H1 (cell line): Measurements from ENCODE around the gene B3GALT6. TPM values are rescaled to one million over a fixed set of nuclear protein-coding genes. Genes with fewer than 3 reads are reported as not detected.

ENCODE experiments used
- CTCF ChIA-PET: fragments of 300-600 bp; sonication (Branson Sonifier 250); formaldehyde crosslinking; loops from one replicate; lab custom pipeline; 2021; ENCODE audit not compliant: partially characterized antibody; lab: Charles Lee
- POLR2A ChIA-PET: fragments of 300-600 bp; sonication (Branson Sonifier 250); formaldehyde crosslinking; loops from one replicate; lab custom pipeline; 2021; ENCODE audit warnings: inconsistent platforms; ENCODE audit not compliant: partially characterized antibody; lab: Charles Lee
- DNase-seq, 2 experiments: peaks; one replicate each; pipeline versions ENCODE4 v3.0.0 to v3.0.0-alpha.2; 2010 to 2022; ENCODE audit warnings: low spot score in 2 of 2, low read depth in 1 of 2, mixed read lengths in 1 of 2
- FAIRE-seq: peaks from 2 replicates; lab custom pipeline; 2011; peaks lifted over from hg19 to GRCh38; lab: Jason Lieb, UNC
- H2AFZ ChIP-seq: 2 replicates; pipeline ENCODE4 v1.8.1; 2012; ENCODE audit warnings: low read length, inconsistent platforms
- H2AK5ac ChIP-seq: 2 replicates; pipeline ENCODE4 v1.6.1; 2013; ENCODE audit warnings: low read depth, low read length
- H2BK120ac ChIP-seq: replicated peaks from 2 replicates; pipeline ENCODE3; 2013; ENCODE audit warnings: low read depth, low read length, inconsistent platforms
- H2BK12ac ChIP-seq: 2 replicates; pipeline ENCODE4 v1.6.1; 2013; ENCODE audit warnings: low read depth, low read length
- H2BK15ac ChIP-seq: 2 replicates; pipeline ENCODE4 v1.6.1; 2013; ENCODE audit warnings: low read length
- H2BK20ac ChIP-seq: 2 replicates; pipeline ENCODE4 v1.6.1; 2013; ENCODE audit warnings: low read length
- H2BK5ac ChIP-seq: 2 replicates; pipeline ENCODE4 v1.6.1; 2013; ENCODE audit warnings: low read depth, low read length
- H3K14ac ChIP-seq: 2 replicates; pipeline ENCODE4 v1.6.1; 2013; ENCODE audit warnings: inconsistent platforms; ENCODE audit not compliant: insufficient read length
- H3K18ac ChIP-seq: 2 replicates; pipeline ENCODE4 v1.6.1; 2013; ENCODE audit warnings: low read length; ENCODE audit errors: extremely low read depth
- H3K23ac ChIP-seq: 2 replicates; pipeline ENCODE4 v1.6.1; 2013; ENCODE audit warnings: inconsistent platforms; ENCODE audit not compliant: insufficient read length
- H3K23me2 ChIP-seq: 2 replicates; pipeline ENCODE4 v1.6.1; 2013; ENCODE audit warnings: low read depth, low read length
- H3K27ac ChIP-seq: 2 replicates; pipeline ENCODE4 v1.6.1; 2011; ENCODE audit warnings: low read depth, low read length, inconsistent platforms
- H3K27me3 ChIP-seq, 4 experiments: replicated peaks in 1 of 4; 1 replicate in 1 of 4; 2 replicates in 3 of 4; pipeline versions ENCODE4 v1.6.1 to v1.8.1; 2011 to 2013; ENCODE audit warnings: low read length in 3 of 4, mild to moderate bottlenecking in 3 of 4, inconsistent platforms in 2 of 4, mixed read lengths in 2 of 4, moderate library complexity in 1 of 4; ENCODE audit not compliant: control insufficient read depth in 3 of 4, insufficient read depth in 3 of 4; ENCODE audit errors: extremely low read depth in 1 of 4
- H3K36me3 ChIP-seq, 4 experiments: 2 replicates each; pipeline versions ENCODE4 v1.6.1 to v1.8.1; 2011 to 2013; ENCODE audit warnings: mild to moderate bottlenecking in 4 of 4, low read length in 3 of 4, moderate library complexity in 2 of 4, control low read depth in 1 of 4, inconsistent platforms in 1 of 4; ENCODE audit not compliant: insufficient read depth in 4 of 4, control insufficient read depth in 2 of 4
- H3K4ac ChIP-seq: replicated peaks from 2 replicates; pipeline ENCODE3; 2013; ENCODE audit warnings: low read length, low read depth, mixed read lengths, inconsistent platforms; ENCODE audit not compliant: insufficient read length
- H3K4me1 ChIP-seq, 4 experiments: replicated peaks in 1 of 4; 1 replicate in 1 of 4; 2 replicates in 3 of 4; pipeline versions ENCODE4 v1.6.1 to v1.8.1; 2011 to 2013; ENCODE audit warnings: low read length in 3 of 4, inconsistent platforms in 2 of 4, mixed read lengths in 1 of 4; ENCODE audit not compliant: insufficient read depth in 4 of 4, control insufficient read depth in 3 of 4
- H3K4me2 ChIP-seq, 2 experiments: 2 replicates each; pipeline versions ENCODE4 v1.6.1 to v1.8.1; 2011 to 2013; ENCODE audit warnings: low read depth in 2 of 2, low read length in 2 of 2, control low read depth in 1 of 2, inconsistent platforms in 1 of 2, mild to moderate bottlenecking in 1 of 2; ENCODE audit not compliant: insufficient read depth in 1 of 2
- H3K4me3 ChIP-seq, 4 experiments: fragments of 200-600, 300-600 bp in 1 of 4; sonication (generic), shearing (Covaris generic), sonication (Bioruptor Twin) in 1 of 4; 2 replicates each; pipeline versions ENCODE4 v1.5.1 to v1.8.1; 2011 to 2016; ENCODE audit warnings: low read length in 4 of 4, low read depth in 3 of 4, control low read depth in 2 of 4, inconsistent platforms in 2 of 4, mild to moderate bottlenecking in 2 of 4, mixed read lengths in 1 of 4, moderate library complexity in 1 of 4; ENCODE audit not compliant: insufficient read depth in 2 of 4; ENCODE audit errors: extremely low read depth in 1 of 4
- H3K56ac ChIP-seq: replicated peaks from 2 replicates; pipeline ENCODE3; 2013; ENCODE audit warnings: low read depth, mild to moderate bottlenecking, mixed read lengths, low read length, inconsistent platforms; ENCODE audit not compliant: insufficient read length
- H3K79me1 ChIP-seq: 2 replicates; pipeline ENCODE4 v1.6.1; 2013; ENCODE audit warnings: low read depth, low read length, control low read depth
- H3K79me2 ChIP-seq, 2 experiments: 2 replicates each; pipeline versions ENCODE4 v1.6.1 to v1.8.1; 2012 to 2013; ENCODE audit warnings: low read length in 2 of 2, mild to moderate bottlenecking in 2 of 2, inconsistent platforms in 1 of 2; ENCODE audit not compliant: insufficient read depth in 2 of 2, control insufficient read depth in 1 of 2
- H3K9ac ChIP-seq, 4 experiments: replicated peaks in 1 of 4; 1 replicate in 1 of 4; 2 replicates in 3 of 4; pipeline versions ENCODE4 v1.6.1 to v1.8.1; 2011 to 2013; ENCODE audit warnings: low read depth in 3 of 4, low read length in 3 of 4, control low read depth in 2 of 4, mild to moderate bottlenecking in 2 of 4, moderate library complexity in 2 of 4, inconsistent platforms in 1 of 4; ENCODE audit errors: extremely low read depth in 1 of 4
- H3K9me3 ChIP-seq, 2 experiments: 2 replicates each; pipeline versions ENCODE4 v1.6.1 to v1.8.1; 2012 to 2013; ENCODE audit warnings: mild to moderate bottlenecking in 2 of 2, moderate library complexity in 2 of 2, control low read depth in 1 of 2, inconsistent platforms in 1 of 2, low read depth in 1 of 2, low read length in 1 of 2, mixed read lengths in 1 of 2; ENCODE audit not compliant: insufficient read depth in 2 of 2
- H4K20me1 ChIP-seq, 2 experiments: replicated peaks in 1 of 2; 2 replicates each; pipeline versions ENCODE3 to v1.8.1; 2011 to 2013; ENCODE audit warnings: inconsistent platforms in 2 of 2, low read length in 2 of 2, mild to moderate bottlenecking in 1 of 2; ENCODE audit not compliant: insufficient read depth in 2 of 2, control insufficient read depth in 1 of 2
- H4K5ac ChIP-seq: 2 replicates; pipeline ENCODE4 v1.6.1; 2013; ENCODE audit warnings: low read length, low read depth, mixed read lengths, inconsistent platforms; ENCODE audit not compliant: insufficient read length
- H4K8ac ChIP-seq: 2 replicates; pipeline ENCODE4 v1.8.0; 2013; ENCODE audit warnings: mild to moderate bottlenecking, moderate library complexity, low read length, inconsistent platforms; ENCODE audit not compliant: insufficient read depth; ENCODE audit errors: extremely low read depth
- H4K91ac ChIP-seq: replicated peaks from 2 replicates; pipeline ENCODE3; 2013; ENCODE audit warnings: low read length, mixed read lengths, inconsistent platforms; ENCODE audit not compliant: insufficient read length
- CBX8 ChIP-seq: fragments of 300-800, 300-1000 bp; sonication (generic); IDR thresholded peaks from 2 replicates; pipeline ENCODE4 v1.7.1; 2016; ENCODE audit warnings: low read depth, low read length, borderline replicate concordance
- KDM1A ChIP-seq: fragments of 200-600, 300-600 bp; sonication (generic); IDR thresholded peaks from 2 replicates; pipeline ENCODE4 v1.7.1; 2016; ENCODE audit warnings: mild to moderate bottlenecking, low read length, borderline replicate concordance
- KDM4A ChIP-seq: IDR thresholded peaks from one replicate; pipeline ENCODE4 v1.7.1; 2012; ENCODE audit warnings: low read depth, mild to moderate bottlenecking, moderate library complexity, low read length, inconsistent platforms; ENCODE audit not compliant: severe bottlenecking
- NANOG ChIP-seq: IDR thresholded peaks from 2 replicates; pipeline ENCODE4 v1.6.1; 2011; ENCODE audit warnings: low read length, low read depth, mild to moderate bottlenecking, inconsistent platforms; ENCODE audit not compliant: insufficient read depth, poor library complexity, severe bottlenecking
- SP2 ChIP-seq: IDR thresholded peaks from 2 replicates; pipeline ENCODE4 v1.6.1; 2012; ENCODE audit warnings: mild to moderate bottlenecking, low read length, inconsistent platforms
- TCF12 ChIP-seq: IDR thresholded peaks from 2 replicates; pipeline ENCODE4 v1.6.1; 2011; ENCODE audit warnings: low read depth, mild to moderate bottlenecking, low read length
- WGBS, 2 experiments: shearing (Covaris generic) in 1 of 2; methylation state at CpG; one replicate each; pipeline versions ENCODE4 v1.1.6 to v1.1.7; 2013 to 2015; ENCODE audit warnings: low lambda C conversion rate in 2 of 2, mixed read lengths in 2 of 2, inconsistent platforms in 1 of 2, low coverage in 1 of 2, missing lambda C conversion rate in 1 of 2; ENCODE audit not compliant: insufficient replicate concordance in 2 of 2, insufficient coverage in 1 of 2, insufficient read length in 1 of 2; ENCODE audit errors: extremely low coverage in 1 of 2, missing lambda C conversion rate in 1 of 2; 5-methylcytosine and 5-hydroxymethylcytosine counted together
- polyA plus RNA-seq, 7 experiments: library from polyadenylated mRNA; depleted of rRNA in 3 of 7; stranded (reverse) in 5 of 7; unstranded in 2 of 7; fragments of >200 nt in 5 of 7; fragments of 200-250 nt in 2 of 7; gene quantifications; 1 replicate in 5 of 7; 2 replicates in 1 of 7; 4 replicates in 1 of 7; pipeline versions ENCODE4 v1.2.1 to v1.2.3, GENCODE V29; 2011 to 2013; ENCODE audit warnings: missing spikeins in 2 of 7, mixed read lengths in 2 of 7
- total RNA-seq: library from RNA; stranded (reverse); fragmentation: NEBNext Ultra II Directional; extraction: Animal tissue kit (Norgen Biotek cat#: 25700); gene quantifications from 2 replicates; pipeline ENCODE4 v1.2.1, GENCODE V29; 2021
- TF ChIP-seq, protein P1 (sequence below): IDR thresholded peaks from 2 replicates; pipeline ENCODE4 v1.6.1; 2012; ENCODE audit warnings: inconsistent platforms

B3GALT6 gene
- total and polyA plus RNA-seq, 2 of the 8 experiments (the other 6 are each of a cell fraction or from before 2014, with no cell fraction given), result 18.4 to 20.4 TPM

DNA sequence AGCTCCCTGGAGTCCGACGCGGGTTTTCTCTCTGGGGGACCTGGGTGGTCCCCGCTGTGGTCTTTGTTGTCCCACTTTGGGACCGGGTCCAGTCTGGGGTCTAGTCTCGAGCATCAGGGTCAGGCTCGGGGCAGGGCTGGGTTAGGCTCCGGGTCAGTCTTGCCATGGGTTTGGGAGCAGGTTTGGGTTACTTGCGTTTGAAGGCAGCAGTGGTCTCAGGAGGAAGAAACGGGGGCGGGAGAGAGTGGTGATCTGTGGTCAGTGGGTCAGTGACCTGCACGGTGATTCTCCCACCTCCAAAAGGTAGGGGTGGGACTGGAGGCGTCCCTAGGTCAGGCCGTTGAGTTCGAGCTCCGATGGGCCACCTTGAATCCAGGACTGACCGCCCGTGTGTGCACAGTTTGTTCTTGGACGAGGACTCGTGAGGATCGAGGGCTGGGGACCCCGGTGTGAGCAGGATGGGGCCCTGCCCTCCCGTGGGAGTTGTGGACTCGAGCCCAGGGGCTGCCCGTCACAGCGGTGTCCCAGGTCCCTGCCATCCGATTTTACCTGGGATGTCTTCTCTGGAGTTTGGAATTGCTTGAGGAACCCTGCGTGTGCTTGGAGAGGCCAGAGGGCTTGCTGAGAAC lies 2.3 kb downstream of the B3GALT6 start:
- DNase-seq (no peak), FAIRE-seq (no peak)
- H4K5ac ChIP-seq, result no peak overlapping the region
- H2AFZ ChIP-seq, result no peak overlapping the region
- peaks cover 0 to 12% (median under 1%) of the 10 kb centered on the region in 4 experiments; a peak in 4 of 7 replicates for H3K4me1 ChIP-seq
- no peak overlapping the region for H3K4me3 ChIP-seq
- H3K9me3 ChIP-seq, result peaks cover 0 to 9% of the 10 kb centered on the region in 2 experiments; a peak in 2 of 4 replicates
- H3K27ac ChIP-seq, result no peak overlapping the region
- peaks cover 6 to 28% of the 10 kb centered on the region in 2 experiments; a peak in 3 of 4 replicates for H3K79me2 ChIP-seq
- H3K56ac ChIP-seq, result no peak overlapping the region
- 0 out of 2 replicates have a peak overlapping the region, but pooled peaks have one; percentile 39 for H2AK5ac ChIP-seq
- no peak overlapping the region for H2BK120ac ChIP-seq
- no peak overlapping the region for H2BK5ac ChIP-seq
- H3K4ac ChIP-seq, result no peak overlapping the region
- H4K91ac ChIP-seq, result no peak overlapping the region
- no peak overlapping the region for H3K23ac ChIP-seq
- peak overlapping the region; percentile 88 for H4K8ac ChIP-seq
- no peak overlapping the region for H3K18ac ChIP-seq
- H3K27me3 ChIP-seq, result no peaks in the 10 kb centered on the region; a peak in 1 of 7 replicates
- POLR2A ChIA-PET, result interaction anchor here (1.0 to 1.1 kb wide), 2 partner anchors 9 to 16 kb away, joined by 3 read pairs; no protein-coding TSS in a partner anchor
- H3K4me2 ChIP-seq, result no peak overlapping the region
- TF ChIP-seq NANOG (no peak), KDM1A (no peak), CBX8 (no peak), SP2 (no peak), TCF12 (no peak), KDM4A (no peak)
- TF ChIP-seq, protein P1, sequence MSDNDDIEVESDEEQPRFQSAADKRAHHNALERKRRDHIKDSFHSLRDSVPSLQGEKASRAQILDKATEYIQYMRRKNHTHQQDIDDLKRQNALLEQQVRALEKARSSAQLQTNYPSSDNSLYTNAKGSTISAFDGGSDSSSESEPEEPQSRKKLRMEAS, result no peak
- no peak overlapping the region for H2BK20ac ChIP-seq
- H3K9ac ChIP-seq, result no peak overlapping the region
- 95% methylated on average over 26 of the region's 28 CpGs; no CpG with 5 or more reads in 1 of the 2 experiments for WGBS, 2 experiments
- peaks cover 28% of the 10 kb centered on the region for H3K79me1 ChIP-seq
- no peak overlapping the region for H3K14ac ChIP-seq
- peaks cover 0 to 8% (median 0%) of the 10 kb centered on the region in 4 experiments; a peak in 1 of 8 replicates for H3K36me3 ChIP-seq
- CTCF ChIA-PET, result no interaction called here
- peaks cover 7% of the 10 kb centered on the region for H3K23me2 ChIP-seq
- H2BK15ac ChIP-seq, result no peak overlapping the region
- H2BK12ac ChIP-seq, result no peak overlapping the region
- peaks cover 2 to 18% of the 10 kb centered on the region in 2 experiments for H4K20me1 ChIP-seq
